Gastrocnemius medialis (tissue), 4 donors: ENCODE results near the gene AP4E1.

ENCODE experiments used
- CTCF ChIP-seq, 5 experiments: fragments of 450-650 bp in 3 of 5; fragments of 200-600 bp in 2 of 5; sonication (generic) in 2 of 5; IDR thresholded peaks in 4 of 5; conservative IDR thresholded peaks in 1 of 5; 1 replicate in 4 of 5; 2 replicates in 1 of 5; pipeline ENCODE4 v1.5.1; 2016 to 2019; ENCODE audit warnings: antibody characterized with exemption in 5 of 5, mild to moderate bottlenecking in 3 of 5, moderate library complexity in 3 of 5
- POLR2A ChIP-seq, 2 donors: fragments of 450-650 bp; IDR thresholded peaks; one replicate each; pipeline ENCODE4 v1.6.1; 2017; ENCODE audit warnings: antibody characterized with exemption in 2 of 2, mild to moderate bottlenecking in 2 of 2, moderate library complexity in 2 of 2

GRCh38 chr15:50886611-50887345, 21.7 kb upstream of the AP4E1 start:
- no peak for TF ChIP-seq CTCF (IDR thresholded peaks at IDR 0.05 in 4 of 5, conservative IDR thresholded peaks at IDR 0.05 in 1 of 5)
- TF ChIP-seq POLR2A (IDR thresholded peaks at IDR 0.05): no peak
